K562 (cell line): Measurements from ENCODE around the gene PGLYRP1.

Experiments
- ASH1L ChIP-seq: fragments of 450-650 bp; IDR thresholded peaks from 2 replicates; pipeline ENCODE4 v1.6.1; 2018; ENCODE audit warnings: borderline replicate concordance, mild to moderate bottlenecking, low read depth; ENCODE audit not compliant: partially characterized antibody
- ATF7 ChIP-seq: fragments of 450-650 bp; IDR thresholded peaks from 2 replicates; pipeline ENCODE4 v1.7.1; 2014; ENCODE audit warnings: mild to moderate bottlenecking, moderate library complexity
- BACH1 ChIP-seq: fragments of 200-800 bp; sonication (Bioruptor generic); IDR thresholded peaks from 2 replicates; pipeline ENCODE4 v1.6.1; 2016; ENCODE audit warnings: missing genetic modification characterization, missing compliant biosample characterization
- CBFA2T3 ChIP-seq: fragments of 450-650 bp; IDR thresholded peaks from 2 replicates; pipeline ENCODE4 v1.6.1; 2017
- ETV1 ChIP-seq: fragments of 450-650 bp; conservative IDR thresholded peaks from 2 replicates; pipeline ENCODE4 v1.6.1; 2016; ENCODE audit warnings: missing genetic modification characterization, control low read depth, low read depth, missing compliant biosample characterization
- FOS ChIP-seq: IDR thresholded peaks from 3 replicates; pipeline ENCODE4 v1.6.1; 2011; ENCODE audit not compliant: insufficient read length; ENCODE audit errors: extremely low read depth
- FOXA1 ChIP-seq: fragments of 450-650 bp; IDR thresholded peaks from 2 replicates; pipeline ENCODE4 v1.6.1; 2016; ENCODE audit warnings: mild to moderate bottlenecking, borderline replicate concordance
- GABPA ChIP-seq: fragments of 200-800 bp; sonication (Bioruptor generic); conservative IDR thresholded peaks from 2 replicates; pipeline ENCODE4 v1.6.1; 2016; ENCODE audit warnings: low read depth, missing genetic modification characterization, missing compliant biosample characterization
- MEF2A ChIP-seq: IDR thresholded peaks from 2 replicates; pipeline ENCODE4 v1.6.1; 2011; ENCODE audit warnings: low read depth, mild to moderate bottlenecking, low read length, moderate library complexity; ENCODE audit not compliant: control insufficient read depth
- ZNF24 ChIP-seq: fragments of 450-650 bp; IDR thresholded peaks from 2 replicates; pipeline ENCODE4 v1.6.1; 2016
- TF ChIP-seq, protein P1 (sequence below), 3 experiments: IDR thresholded peaks in 2 of 3; conservative IDR thresholded peaks in 1 of 3; 2 replicates each; pipeline ENCODE4 v1.5.1; 2011 to 2012; ENCODE audit warnings: low read length in 3 of 3, mild to moderate bottlenecking in 3 of 3, control low read depth in 2 of 3, improper control_type of control experiment in 1 of 3, inconsistent platforms in 1 of 3, low read depth in 1 of 3, mixed read lengths in 1 of 3, moderate library complexity in 1 of 3; ENCODE audit not compliant: insufficient read depth in 2 of 3
- TF ChIP-seq, protein P2 (sequence below): sonication (generic); formaldehyde crosslinking; IDR thresholded peaks from 2 replicates; pipeline ENCODE4 v1.8.1; 2023; ENCODE audit warnings: mild to moderate bottlenecking, missing genetic modification reagents, moderate library complexity
- TF ChIP-seq, protein P3 (sequence below): fragments of 250-450 bp; sonication (Bioruptor Pico); IDR thresholded peaks from 2 replicates; pipeline ENCODE4 v1.4.0; 2020; ENCODE audit warnings: mild to moderate bottlenecking, moderate library complexity
- TF ChIP-seq, protein P4 (sequence below), 3 experiments: fragments of 200-800 bp in 1 of 3; fragments of 250-450 bp in 1 of 3; fragments of 450-650 bp in 1 of 3; sonication (Bioruptor Pico) in 1 of 3; sonication (Bioruptor generic) in 1 of 3; formaldehyde crosslinking in 1 of 3; IDR thresholded peaks; 2 replicates each; pipeline versions ENCODE4 v1.6.1 to v1.8.0; 2016 to 2022; ENCODE audit warnings: mild to moderate bottlenecking in 2 of 3, missing genetic modification characterization in 2 of 3, missing compliant biosample characterization in 1 of 3, moderate library complexity in 1 of 3

DNA sequence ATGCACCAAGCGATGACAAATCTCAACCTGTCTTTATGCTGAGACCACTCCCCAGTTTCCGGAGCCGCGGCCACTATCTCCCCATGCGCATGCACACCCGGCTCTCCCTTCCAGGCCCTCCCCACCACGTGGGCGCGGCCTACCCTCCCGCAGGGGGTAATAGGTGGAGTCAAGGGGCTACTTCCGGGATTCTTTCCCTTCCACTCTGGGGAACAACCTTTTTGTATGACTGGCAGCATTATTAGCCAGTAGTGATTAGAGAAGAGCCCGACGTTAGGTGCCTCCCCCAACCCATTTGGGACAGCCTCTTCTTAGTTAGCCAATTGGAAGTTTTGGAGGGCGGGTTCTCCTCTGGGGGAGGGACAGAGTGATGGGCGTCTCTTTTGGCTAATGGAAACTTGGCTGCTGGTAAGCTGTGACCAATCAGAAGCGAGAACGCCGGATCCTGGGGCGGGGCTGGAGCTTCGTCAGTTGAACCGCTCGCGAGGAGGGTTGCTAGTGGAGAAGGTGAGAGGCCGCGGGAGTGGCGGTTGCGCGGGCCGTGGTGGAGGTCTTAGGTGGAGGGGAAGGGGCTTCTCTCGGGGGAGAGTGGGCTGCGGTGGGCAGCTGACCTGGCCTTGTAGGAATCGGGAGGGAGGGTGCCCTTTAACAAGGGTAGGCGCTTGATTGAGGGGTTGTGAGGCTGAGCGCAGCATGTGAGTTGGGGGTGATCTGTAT is 27.7 kb downstream of the PGLYRP1 start, which contains the start of gene CCDC61:
- TF ChIP-seq GABPA (tag) (peak; percentile 89), ASH1L (peak; percentile 98), FOXA1 (no peak), BACH1 (tag) (no peak), ATF7 (peak; percentile 89), MEF2A (no peak), FOS (peak; percentile 99), ETV1 (tag) (peak; percentile 44; the same call in 1 of the 2 replicates), CBFA2T3 (no peak), ZNF24 (no peak)
- TF ChIP-seq, protein P1, sequence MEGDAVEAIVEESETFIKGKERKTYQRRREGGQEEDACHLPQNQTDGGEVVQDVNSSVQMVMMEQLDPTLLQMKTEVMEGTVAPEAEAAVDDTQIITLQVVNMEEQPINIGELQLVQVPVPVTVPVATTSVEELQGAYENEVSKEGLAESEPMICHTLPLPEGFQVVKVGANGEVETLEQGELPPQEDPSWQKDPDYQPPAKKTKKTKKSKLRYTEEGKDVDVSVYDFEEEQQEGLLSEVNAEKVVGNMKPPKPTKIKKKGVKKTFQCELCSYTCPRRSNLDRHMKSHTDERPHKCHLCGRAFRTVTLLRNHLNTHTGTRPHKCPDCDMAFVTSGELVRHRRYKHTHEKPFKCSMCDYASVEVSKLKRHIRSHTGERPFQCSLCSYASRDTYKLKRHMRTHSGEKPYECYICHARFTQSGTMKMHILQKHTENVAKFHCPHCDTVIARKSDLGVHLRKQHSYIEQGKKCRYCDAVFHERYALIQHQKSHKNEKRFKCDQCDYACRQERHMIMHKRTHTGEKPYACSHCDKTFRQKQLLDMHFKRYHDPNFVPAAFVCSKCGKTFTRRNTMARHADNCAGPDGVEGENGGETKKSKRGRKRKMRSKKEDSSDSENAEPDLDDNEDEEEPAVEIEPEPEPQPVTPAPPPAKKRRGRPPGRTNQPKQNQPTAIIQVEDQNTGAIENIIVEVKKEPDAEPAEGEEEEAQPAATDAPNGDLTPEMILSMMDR (IDR thresholded peaks at IDR 0.05 in 2 of 3, conservative IDR thresholded peaks at IDR 0.05 in 1 of 3; ENCODE audit: insufficient read depth in 2 of 3, low read depth in 1 of 3, low read length in 3 of 3), result no peak
- TF ChIP-seq, protein P2, sequence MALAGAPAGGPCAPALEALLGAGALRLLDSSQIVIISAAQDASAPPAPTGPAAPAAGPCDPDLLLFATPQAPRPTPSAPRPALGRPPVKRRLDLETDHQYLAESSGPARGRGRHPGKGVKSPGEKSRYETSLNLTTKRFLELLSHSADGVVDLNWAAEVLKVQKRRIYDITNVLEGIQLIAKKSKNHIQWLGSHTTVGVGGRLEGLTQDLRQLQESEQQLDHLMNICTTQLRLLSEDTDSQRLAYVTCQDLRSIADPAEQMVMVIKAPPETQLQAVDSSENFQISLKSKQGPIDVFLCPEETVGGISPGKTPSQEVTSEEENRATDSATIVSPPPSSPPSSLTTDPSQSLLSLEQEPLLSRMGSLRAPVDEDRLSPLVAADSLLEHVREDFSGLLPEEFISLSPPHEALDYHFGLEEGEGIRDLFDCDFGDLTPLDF (CRISPR knock-in tag), result no peak
- TF ChIP-seq, protein P3, sequence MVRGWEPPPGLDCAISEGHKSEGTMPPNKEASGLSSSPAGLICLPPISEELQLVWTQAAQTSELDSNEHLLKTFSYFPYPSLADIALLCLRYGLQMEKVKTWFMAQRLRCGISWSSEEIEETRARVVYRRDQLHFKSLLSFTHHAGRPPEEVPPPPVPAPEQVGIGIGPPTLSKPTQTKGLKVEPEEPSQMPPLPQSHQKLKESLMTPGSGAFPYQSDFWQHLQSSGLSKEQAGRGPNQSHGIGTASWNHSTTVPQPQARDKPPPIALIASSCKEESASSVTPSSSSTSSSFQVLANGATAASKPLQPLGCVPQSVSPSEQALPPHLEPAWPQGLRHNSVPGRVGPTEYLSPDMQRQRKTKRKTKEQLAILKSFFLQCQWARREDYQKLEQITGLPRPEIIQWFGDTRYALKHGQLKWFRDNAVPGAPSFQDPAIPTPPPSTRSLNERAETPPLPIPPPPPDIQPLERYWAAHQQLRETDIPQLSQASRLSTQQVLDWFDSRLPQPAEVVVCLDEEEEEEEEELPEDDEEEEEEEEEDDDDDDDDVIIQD (CRISPR knock-in tag), result no peak
- TF ChIP-seq, protein P4, sequence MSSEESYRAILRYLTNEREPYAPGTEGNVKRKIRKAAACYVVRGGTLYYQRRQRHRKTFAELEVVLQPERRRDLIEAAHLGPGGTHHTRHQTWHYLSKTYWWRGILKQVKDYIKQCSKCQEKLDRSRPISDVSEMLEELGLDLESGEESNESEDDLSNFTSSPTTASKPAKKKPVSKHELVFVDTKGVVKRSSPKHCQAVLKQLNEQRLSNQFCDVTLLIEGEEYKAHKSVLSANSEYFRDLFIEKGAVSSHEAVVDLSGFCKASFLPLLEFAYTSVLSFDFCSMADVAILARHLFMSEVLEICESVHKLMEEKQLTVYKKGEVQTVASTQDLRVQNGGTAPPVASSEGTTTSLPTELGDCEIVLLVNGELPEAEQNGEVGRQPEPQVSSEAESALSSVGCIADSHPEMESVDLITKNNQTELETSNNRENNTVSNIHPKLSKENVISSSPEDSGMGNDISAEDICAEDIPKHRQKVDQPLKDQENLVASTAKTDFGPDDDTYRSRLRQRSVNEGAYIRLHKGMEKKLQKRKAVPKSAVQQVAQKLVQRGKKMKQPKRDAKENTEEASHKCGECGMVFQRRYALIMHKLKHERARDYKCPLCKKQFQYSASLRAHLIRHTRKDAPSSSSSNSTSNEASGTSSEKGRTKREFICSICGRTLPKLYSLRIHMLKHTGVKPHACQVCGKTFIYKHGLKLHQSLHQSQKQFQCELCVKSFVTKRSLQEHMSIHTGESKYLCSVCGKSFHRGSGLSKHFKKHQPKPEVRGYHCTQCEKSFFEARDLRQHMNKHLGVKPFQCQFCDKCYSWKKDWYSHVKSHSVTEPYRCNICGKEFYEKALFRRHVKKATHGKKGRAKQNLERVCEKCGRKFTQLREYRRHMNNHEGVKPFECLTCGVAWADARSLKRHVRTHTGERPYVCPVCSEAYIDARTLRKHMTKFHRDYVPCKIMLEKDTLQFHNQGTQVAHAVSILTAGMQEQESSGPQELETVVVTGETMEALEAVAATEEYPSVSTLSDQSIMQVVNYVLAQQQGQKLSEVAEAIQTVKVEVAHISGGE (CRISPR knock-in tag; IDR thresholded peaks at IDR 0.05), result no peak
